ENCODE data around the gene SCG3. TPM values are rescaled to one million over a fixed set of nuclear protein-coding genes. Genes with fewer than 3 reads are reported as not detected.

SCG3 gene
- total and polyA plus RNA-seq, 4 donors, result 0.15 TPM; not detected in 3

GRCh38 chr15:51696566-51696965, 15.3 kb downstream of the SCG3 start:
- no peaks in the 10 kb centered on the region for H3K4me1 ChIP-seq (ENCODE audit: control insufficient read depth in 1 of 2, insufficient read depth in 2 of 2, low read length in 2 of 2)
- 72% methylated on average over 5 of the region's 5 CpGs for WGBS, 2 donors
- ATAC-seq (ENCODE audit: low FRiP score), result no peak

GRCh38 chr15:51697163-51697562, 15.9 kb downstream of the SCG3 start:
- no peaks in the 10 kb centered on the region for H3K4me1 ChIP-seq (ENCODE audit: control insufficient read depth in 1 of 2, insufficient read depth in 2 of 2, low read length in 2 of 2)
- ATAC-seq (ENCODE audit: low FRiP score) (no peak), DNase-seq (no peak)
- WGBS, 2 donors, result 91 to 94% methylated on average over 2 of the region's 2 CpGs
- intact Hi-C loops (cut with DNase I), result no loop called here
- peaks cover 0 to 2% of the 10 kb centered on the region in 2 donors for H3K27me3 ChIP-seq (ENCODE audit: control insufficient read depth in 1 of 2, insufficient read depth in 2 of 2, low read length in 1 of 2)
- no peak overlapping the region for H3K27ac ChIP-seq (ENCODE audit: low read depth in 1 of 2, low read length in 2 of 2)
- H3K36me3 ChIP-seq (ENCODE audit: control insufficient read depth in 1 of 2, insufficient read depth in 2 of 2, low read length in 1 of 2), result no peaks in the 10 kb centered on the region
- no peak overlapping the region for H3K4me3 ChIP-seq (ENCODE audit: low read length in 2 of 2)
- no peaks in the 10 kb centered on the region for H3K9me3 ChIP-seq (ENCODE audit: control insufficient read depth, low read length)

More at GRCh38 chr15:51696566-51696965, 15.3 kb downstream of the SCG3 start:
- Histone ChIP-seq H3K27ac (ENCODE audit: low read depth in 1 of 2, low read length in 2 of 2) (no peak overlapping the region), H3K27me3 (ENCODE audit: control insufficient read depth in 1 of 2, insufficient read depth in 2 of 2, low read length in 1 of 2) (peaks cover 0 to 2% of the 10 kb centered on the region in 2 donors), H3K9me3 (ENCODE audit: control insufficient read depth, low read length) (no peaks in the 10 kb centered on the region), H3K36me3 (ENCODE audit: control insufficient read depth in 1 of 2, insufficient read depth in 2 of 2, low read length in 1 of 2) (no peaks in the 10 kb centered on the region), H3K4me3 (ENCODE audit: low read length in 2 of 2) (no peak overlapping the region)
- intact Hi-C loops (cut with DNase I), result no loop called here
- no peak for DNase-seq

GRCh38 chr15:51699373-51699772, 18.1 kb downstream of the SCG3 start:
- WGBS, 2 donors, result 69 to 80% methylated on average over 1 of the region's 1 CpG
- intact Hi-C loops (cut with DNase I), result no loop called here
- H3K27ac ChIP-seq (ENCODE audit: low read depth in 1 of 2, low read length in 2 of 2), result no peak overlapping the region
- ATAC-seq (ENCODE audit: low FRiP score) (no peak), DNase-seq (no peak)
- no peaks in the 10 kb centered on the region for H3K36me3 ChIP-seq (ENCODE audit: control insufficient read depth in 1 of 2, insufficient read depth in 2 of 2, low read length in 1 of 2)
- H3K27me3 ChIP-seq (ENCODE audit: control insufficient read depth in 1 of 2, insufficient read depth in 2 of 2, low read length in 1 of 2), result no peaks in the 10 kb centered on the region
- no peaks in the 10 kb centered on the region for H3K9me3 ChIP-seq (ENCODE audit: control insufficient read depth, low read length)
- H3K4me1 ChIP-seq (ENCODE audit: control insufficient read depth in 1 of 2, insufficient read depth in 2 of 2, low read length in 2 of 2), result no peaks in the 10 kb centered on the region
- H3K4me3 ChIP-seq (ENCODE audit: low read length in 2 of 2), result no peak overlapping the region

- no peaks in the 10 kb centered on the region for H3K9me3 ChIP-seq (ENCODE audit: control insufficient read depth, low read length)
- DNase-seq, result no peak
- WGBS, 2 donors, result 44 to 48% methylated on average over 1 of the region's 1 CpG
- intact Hi-C loops (cut with DNase I), result no loop called here
- no peak for ATAC-seq (ENCODE audit: low FRiP score)
- peaks cover 0 to 1% of the 10 kb centered on the region in 2 donors for H3K4me1 ChIP-seq (ENCODE audit: control insufficient read depth in 1 of 2, insufficient read depth in 2 of 2, low read length in 2 of 2)
- H3K4me3 ChIP-seq (ENCODE audit: low read length in 2 of 2), result no peak overlapping the region
- no peaks in the 10 kb centered on the region for H3K36me3 ChIP-seq (ENCODE audit: control insufficient read depth in 1 of 2, insufficient read depth in 2 of 2, low read length in 1 of 2)
- no peak overlapping the region for H3K27ac ChIP-seq (ENCODE audit: low read depth in 1 of 2, low read length in 2 of 2)
- H3K27me3 ChIP-seq (ENCODE audit: control insufficient read depth in 1 of 2, insufficient read depth in 2 of 2, low read length in 1 of 2), result no peaks in the 10 kb centered on the region
These were observed 21.4 kb downstream of the SCG3 start for GRCh38 chr15:51702710-51703109.

- H3K4me1 ChIP-seq (ENCODE audit: control insufficient read depth in 1 of 2, insufficient read depth in 2 of 2, low read length in 2 of 2), result peaks cover 0 to 1% of the 10 kb centered on the region in 2 donors
- H3K9me3 ChIP-seq (ENCODE audit: control insufficient read depth, low read length), result no peaks in the 10 kb centered on the region
- DNase-seq (no peak), ATAC-seq (ENCODE audit: low FRiP score) (peak; percentile 41)
- no peaks in the 10 kb centered on the region for H3K27me3 ChIP-seq (ENCODE audit: control insufficient read depth in 1 of 2, insufficient read depth in 2 of 2, low read length in 1 of 2)
- WGBS, 2 donors, result 82 to 83% methylated on average over 5 of the region's 5 CpGs
- H3K27ac ChIP-seq (ENCODE audit: low read depth in 1 of 2, low read length in 2 of 2), result no peak overlapping the region
- intact Hi-C loops (cut with DNase I), result no loop called here
- no peaks in the 10 kb centered on the region for H3K36me3 ChIP-seq (ENCODE audit: control insufficient read depth in 1 of 2, insufficient read depth in 2 of 2, low read length in 1 of 2)
- H3K4me3 ChIP-seq (ENCODE audit: low read length in 2 of 2), result no peak overlapping the region
These were observed 25.0 kb downstream of the SCG3 start for GRCh38 chr15:51706291-51706690.

GRCh38 chr15:51706926-51707608, 25.8 kb downstream of the SCG3 start:
- Histone ChIP-seq H3K36me3 (ENCODE audit: control insufficient read depth in 1 of 2, insufficient read depth in 2 of 2, low read length in 1 of 2) (no peaks in the 10 kb centered on the region), H3K4me1 (ENCODE audit: control insufficient read depth in 1 of 2, insufficient read depth in 2 of 2, low read length in 2 of 2) (peaks cover 0 to 1% of the 10 kb centered on the region in 2 donors), H3K9me3 (ENCODE audit: control insufficient read depth, low read length) (no peaks in the 10 kb centered on the region), H3K27ac (ENCODE audit: low read depth in 1 of 2, low read length in 2 of 2) (no peak overlapping the region), H3K27me3 (ENCODE audit: control insufficient read depth in 1 of 2, insufficient read depth in 2 of 2, low read length in 1 of 2) (no peaks in the 10 kb centered on the region), H3K4me3 (ENCODE audit: low read length in 2 of 2) (no peak overlapping the region)
- DNase-seq (no peak), ATAC-seq (ENCODE audit: low FRiP score) (no peak)
- 79 to 83% methylated on average over 2 of the region's 2 CpGs for WGBS, 2 donors
- intact Hi-C loops (cut with DNase I), result no loop called here

- Histone ChIP-seq H3K36me3 (ENCODE audit: control insufficient read depth in 1 of 2, insufficient read depth in 2 of 2, low read length in 1 of 2) (no peaks in the 10 kb centered on the region), H3K4me1 (ENCODE audit: control insufficient read depth in 1 of 2, insufficient read depth in 2 of 2, low read length in 2 of 2) (peaks cover 0 to 1% of the 10 kb centered on the region in 2 donors), H3K4me3 (ENCODE audit: low read length in 2 of 2) (no peak overlapping the region), H3K9me3 (ENCODE audit: control insufficient read depth, low read length) (no peaks in the 10 kb centered on the region), H3K27ac (ENCODE audit: low read depth in 1 of 2, low read length in 2 of 2) (no peak overlapping the region), H3K27me3 (ENCODE audit: control insufficient read depth in 1 of 2, insufficient read depth in 2 of 2, low read length in 1 of 2) (no peaks in the 10 kb centered on the region)
- WGBS, 2 donors, result 29 to 34% methylated on average over 5 of the region's 5 CpGs
- intact Hi-C loops (cut with DNase I), result no loop called here
- peak; percentile 67 for ATAC-seq (ENCODE audit: low FRiP score)
- DNase-seq, result no peak
These were observed 26.7 kb downstream of the SCG3 start for GRCh38 chr15:51708013-51708412.

GRCh38 chr15:51709031-51709430, 27.7 kb downstream of the SCG3 start:
- DNase-seq (no peak), ATAC-seq (ENCODE audit: low FRiP score) (no peak)
- WGBS, 2 donors, result 90 to 91% methylated on average over 5 of the region's 5 CpGs
- Histone ChIP-seq H3K27ac (ENCODE audit: low read depth in 1 of 2, low read length in 2 of 2) (no peak overlapping the region), H3K36me3 (ENCODE audit: control insufficient read depth in 1 of 2, insufficient read depth in 2 of 2, low read length in 1 of 2) (no peaks in the 10 kb centered on the region), H3K4me1 (ENCODE audit: control insufficient read depth in 1 of 2, insufficient read depth in 2 of 2, low read length in 2 of 2) (peaks cover 0 to 1% of the 10 kb centered on the region in 2 donors), H3K4me3 (ENCODE audit: low read length in 2 of 2) (no peak overlapping the region), H3K27me3 (ENCODE audit: control insufficient read depth in 1 of 2, insufficient read depth in 2 of 2, low read length in 1 of 2) (no peaks in the 10 kb centered on the region), H3K9me3 (ENCODE audit: control insufficient read depth, low read length) (no peaks in the 10 kb centered on the region)
- intact Hi-C loops (cut with DNase I), result no loop called here

GRCh38 chr15:51714162-51714561, 32.9 kb downstream of the SCG3 start:
- no peaks in the 10 kb centered on the region for H3K4me1 ChIP-seq (ENCODE audit: control insufficient read depth in 1 of 2, insufficient read depth in 2 of 2, low read length in 2 of 2)
- no peak for ATAC-seq (ENCODE audit: low FRiP score)
- no peaks in the 10 kb centered on the region for H3K9me3 ChIP-seq (ENCODE audit: control insufficient read depth, low read length)
- intact Hi-C loops (cut with DNase I), result no loop called here
- no peaks in the 10 kb centered on the region for H3K36me3 ChIP-seq (ENCODE audit: control insufficient read depth in 1 of 2, insufficient read depth in 2 of 2, low read length in 1 of 2)
- no peak for DNase-seq
- no peaks in the 10 kb centered on the region for H3K27me3 ChIP-seq (ENCODE audit: control insufficient read depth in 1 of 2, insufficient read depth in 2 of 2, low read length in 1 of 2)
- WGBS, 2 donors, result 71 to 81% methylated on average over 1 of the region's 1 CpG
- no peak overlapping the region for H3K4me3 ChIP-seq (ENCODE audit: low read length in 2 of 2)
- H3K27ac ChIP-seq (ENCODE audit: low read depth in 1 of 2, low read length in 2 of 2), result no peak overlapping the region
